Fibroblast of lung (primary cell): Measurements from ENCODE around the gene YES1. TPM values are rescaled to one million over a fixed set of nuclear protein-coding genes. Genes with fewer than 3 reads are reported as not detected.

Experiments used
- DNase-seq, 2 donors: peaks; one replicate each; pipeline versions ENCODE4 v3.0.0 to v3.0.0-alpha.2; 2010; ENCODE audit warnings: low read depth in 2 of 2
- H2AFZ ChIP-seq: 2 replicates; pipeline ENCODE4 v1.5.1; 2012; ENCODE audit warnings: low read length, control low read depth, inconsistent platforms
- H3K27ac ChIP-seq: 2 replicates; pipeline ENCODE4 v1.5.1; 2011; ENCODE audit warnings: low read length, control low read depth; ENCODE audit not compliant: insufficient read depth
- H3K27me3 ChIP-seq: 2 replicates; pipeline ENCODE4 v1.5.1; 2011; ENCODE audit warnings: mild to moderate bottlenecking, low read length; ENCODE audit not compliant: control insufficient read depth, insufficient read depth
- H3K36me3 ChIP-seq: 2 replicates; pipeline ENCODE4 v1.5.1; 2011; ENCODE audit warnings: low read length; ENCODE audit not compliant: control insufficient read depth, insufficient read depth
- H3K4me1 ChIP-seq: 2 replicates; pipeline ENCODE4 v1.5.1; 2011; ENCODE audit warnings: low read length; ENCODE audit not compliant: control insufficient read depth, insufficient read depth; ENCODE audit errors: extremely low read depth
- H3K4me2 ChIP-seq: 2 replicates; pipeline ENCODE4 v1.5.1; 2011; ENCODE audit warnings: low read length, control low read depth; ENCODE audit not compliant: insufficient read depth; ENCODE audit errors: extremely low read depth
- H3K4me3 ChIP-seq, 4 experiments: fragments of 200-600 bp in 1 of 4; sonication (generic) in 1 of 4; replicated peaks in 1 of 4; 2 replicates each; pipeline ENCODE4 v1.5.1; 2011 to 2016; ENCODE audit warnings: low read length in 4 of 4, low read depth in 3 of 4, mild to moderate bottlenecking in 3 of 4, control low read depth in 2 of 4, inconsistent platforms in 1 of 4, mixed read lengths in 1 of 4; ENCODE audit not compliant: insufficient read depth in 1 of 4; ENCODE audit errors: control extremely low read depth in 1 of 4
- H3K79me2 ChIP-seq: 2 replicates; pipeline ENCODE4 v1.5.1; 2012; ENCODE audit warnings: mild to moderate bottlenecking, low read length, inconsistent platforms; ENCODE audit not compliant: control insufficient read depth, insufficient read depth
- H3K9ac ChIP-seq: 2 replicates; pipeline ENCODE4 v1.5.1; 2011; ENCODE audit warnings: mild to moderate bottlenecking, low read length, control low read depth; ENCODE audit not compliant: insufficient read depth
- H3K9me3 ChIP-seq: 2 replicates; pipeline ENCODE4 v1.5.1; 2012; ENCODE audit warnings: low read depth, low read length; ENCODE audit not compliant: control insufficient read depth, insufficient read depth
- H4K20me1 ChIP-seq: 2 replicates; pipeline ENCODE4 v1.5.1; 2011; ENCODE audit warnings: low read length; ENCODE audit not compliant: control insufficient read depth, insufficient read depth; ENCODE audit errors: extremely low read depth
- EZH2 ChIP-seq: IDR thresholded peaks from 2 replicates; pipeline ENCODE4 v1.5.1; 2012; ENCODE audit warnings: low read length, control low read depth, mild to moderate bottlenecking; ENCODE audit errors: missing control alignments
- polyA minus RNA-seq: library from RNA; depleted of rRNA, polyadenylated mRNA; stranded (reverse); fragments of >200 nt; gene quantifications from 2 replicates; pipeline ENCODE4 v1.2.3, GENCODE V29; 2011; ENCODE audit warnings: low replicate concordance
- polyA plus RNA-seq, 2 donors: library from polyadenylated mRNA; depleted of rRNA in 1 of 2; stranded (reverse) in 1 of 2; unstranded in 1 of 2; fragments of >200 nt; gene quantifications; 2 replicates each; pipeline ENCODE4 v1.2.1, GENCODE V29; 2011 to 2012; ENCODE audit warnings: missing spikeins in 1 of 2
- total RNA-seq: library from RNA; depleted of rRNA; stranded (reverse); fragments of >200 nt; gene quantifications from 2 replicates; pipeline ENCODE4 v1.2.1, GENCODE V29; 2014
- TF ChIP-seq, protein P1 (sequence below), 2 donors: IDR thresholded peaks in 1 of 2; conservative IDR thresholded peaks in 1 of 2; 1 replicate in 1 of 2; 2 replicates in 1 of 2; pipeline ENCODE4 v1.5.1; 2011 to 2012; ENCODE audit warnings: low read length in 2 of 2, control low read depth in 1 of 2, inconsistent platforms in 1 of 2, low read depth in 1 of 2, mild to moderate bottlenecking in 1 of 2

Gene YES1
- total RNA-seq (49.5 and 79.6 TPM in 2 replicates), polyA plus RNA-seq (23.8 and 26.6 TPM in 2 replicates), polyA minus RNA-seq (14.5 and 26.2 TPM in 2 replicates)
- 23.5 and 26.7 TPM in 2 replicates for polyA plus RNA-seq (2012)

- Histone ChIP-seq H3K4me2 (peak within 1 kb of the TSS; percentile 84), H3K27ac (peak within 1 kb of the TSS; percentile 83), H3K27me3 (no peaks in the 10 kb centered on the region), H3K36me3 (no peaks in the 10 kb centered on the region), H3K4me3 (peak within 1 kb of the TSS; percentile 71 to 99 (median 96)), H4K20me1 (no peaks in the 10 kb centered on the region), H3K79me2 (peaks cover 29% of the 10 kb centered on the region), H3K4me1 (peaks cover 3% of the 10 kb centered on the region), H3K9ac (peak within 1 kb of the TSS; percentile 88), H2AFZ (peak within 1 kb of the TSS; percentile 93), H3K9me3 (no peaks in the 10 kb centered on the region)
- no peak for TF ChIP-seq EZH2
- TF ChIP-seq, protein P1, sequence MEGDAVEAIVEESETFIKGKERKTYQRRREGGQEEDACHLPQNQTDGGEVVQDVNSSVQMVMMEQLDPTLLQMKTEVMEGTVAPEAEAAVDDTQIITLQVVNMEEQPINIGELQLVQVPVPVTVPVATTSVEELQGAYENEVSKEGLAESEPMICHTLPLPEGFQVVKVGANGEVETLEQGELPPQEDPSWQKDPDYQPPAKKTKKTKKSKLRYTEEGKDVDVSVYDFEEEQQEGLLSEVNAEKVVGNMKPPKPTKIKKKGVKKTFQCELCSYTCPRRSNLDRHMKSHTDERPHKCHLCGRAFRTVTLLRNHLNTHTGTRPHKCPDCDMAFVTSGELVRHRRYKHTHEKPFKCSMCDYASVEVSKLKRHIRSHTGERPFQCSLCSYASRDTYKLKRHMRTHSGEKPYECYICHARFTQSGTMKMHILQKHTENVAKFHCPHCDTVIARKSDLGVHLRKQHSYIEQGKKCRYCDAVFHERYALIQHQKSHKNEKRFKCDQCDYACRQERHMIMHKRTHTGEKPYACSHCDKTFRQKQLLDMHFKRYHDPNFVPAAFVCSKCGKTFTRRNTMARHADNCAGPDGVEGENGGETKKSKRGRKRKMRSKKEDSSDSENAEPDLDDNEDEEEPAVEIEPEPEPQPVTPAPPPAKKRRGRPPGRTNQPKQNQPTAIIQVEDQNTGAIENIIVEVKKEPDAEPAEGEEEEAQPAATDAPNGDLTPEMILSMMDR (conservative IDR thresholded peaks at IDR 0.05 in 1 of 2, IDR thresholded peaks at IDR 0.05 in 1 of 2; ENCODE audit: low read depth in 1 of 2, low read length in 2 of 2): no peak
- DNase-seq: peak; percentile 65 to 66
These were observed at the start of gene YES1 for GRCh38 chr18:811892-812375. TSS of gene YES1 (minus strand) at chr18:812242. CDS start at chr18:756827, 55,415 bp downstream.

GRCh38 chr18:857986-858385, 45.9 kb upstream of the YES1 start:
- no peak for TF ChIP-seq EZH2
- TF ChIP-seq, protein P1 (conservative IDR thresholded peaks at IDR 0.05 in 1 of 2, IDR thresholded peaks at IDR 0.05 in 1 of 2; ENCODE audit: low read depth in 1 of 2, low read length in 2 of 2): no peak
- no peaks in the 10 kb centered on the region for H3K9me3 ChIP-seq
- H3K36me3 ChIP-seq: no peaks in the 10 kb centered on the region
- H3K4me2 ChIP-seq: no peak overlapping the region
- H3K4me3 ChIP-seq: no peak overlapping the region
- H3K4me1 ChIP-seq: no peaks in the 10 kb centered on the region
- DNase-seq: peak in 1 of 2 donors; percentile 40
- H3K9ac ChIP-seq: no peak overlapping the region
- no peaks in the 10 kb centered on the region for H4K20me1 ChIP-seq
- H2AFZ ChIP-seq: no peak overlapping the region
- H3K27me3 ChIP-seq: no peaks in the 10 kb centered on the region
- H3K27ac ChIP-seq: no peak overlapping the region
- no peaks in the 10 kb centered on the region for H3K79me2 ChIP-seq

GRCh38 chr18:853471-853870, 41.4 kb upstream of the YES1 start:
- no peak overlapping the region for H3K4me2 ChIP-seq
- no peaks in the 10 kb centered on the region for H3K36me3 ChIP-seq
- H3K9me3 ChIP-seq: no peaks in the 10 kb centered on the region
- TF ChIP-seq, protein P1 (conservative IDR thresholded peaks at IDR 0.05 in 1 of 2, IDR thresholded peaks at IDR 0.05 in 1 of 2; ENCODE audit: low read depth in 1 of 2, low read length in 2 of 2): no peak
- no peak for TF ChIP-seq EZH2
- no peaks in the 10 kb centered on the region for H3K4me1 ChIP-seq
- no peak overlapping the region for H3K4me3 ChIP-seq
- H2AFZ ChIP-seq: no peak overlapping the region
- H3K27ac ChIP-seq: no peak overlapping the region
- H3K79me2 ChIP-seq: no peaks in the 10 kb centered on the region
- no peaks in the 10 kb centered on the region for H3K27me3 ChIP-seq
- no peak overlapping the region for H3K9ac ChIP-seq
- peak in 1 of 2 donors; percentile 8 for DNase-seq
- H4K20me1 ChIP-seq: no peaks in the 10 kb centered on the region
